Left kidney (tissue), 2 donors: ENCODE data around the gene NSFL1C. TPM values are rescaled to one million over a fixed set of nuclear protein-coding genes. Genes with fewer than 3 reads are reported as not detected.
A peak's percentile ranks its signal among the peaks of the same experiment; 100 is the strongest.

Experiments used
- DNase-seq: peaks from one replicate; pipeline ENCODE4 v3.0.0-alpha.2; 2013
- polyA plus RNA-seq: library from polyadenylated mRNA; unstranded; fragments of 120-200 nt; gene quantifications from one replicate; pipeline ENCODE4 v1.2.1, GENCODE V29; 2013; ENCODE audit not compliant: insufficient read length

NSFL1C gene
- polyA plus RNA-seq, 1 donor = 104 TPM

- no peak for DNase-seq
Observed at GRCh38 chr20:1462834-1463233, 3.8 kb downstream of the NSFL1C start.

- no peak for DNase-seq
Observed at GRCh38 chr20:1462001-1462400, 4.6 kb downstream of the NSFL1C start.

- DNase-seq = no peak
Observed at GRCh38 chr20:1460275-1460674, 6.4 kb downstream of the NSFL1C start.

- DNase-seq = no peak
Observed at GRCh38 chr20:1457992-1458391, 8.7 kb downstream of the NSFL1C start.

- no peak for DNase-seq
Observed at GRCh38 chr20:1456300-1456699, 10.3 kb downstream of the NSFL1C start.

GRCh38 chr20:1450926-1451491 is 15.6 kb downstream of the NSFL1C start:
- no peak for DNase-seq

GRCh38 chr20:1449370-1449769 is 17.3 kb downstream of the NSFL1C start:
- DNase-seq = no peak

- no peak for DNase-seq
Observed at GRCh38 chr20:1448081-1448620, 18.5 kb downstream of the NSFL1C start.

GRCh38 chr20:1446536-1446935 is 20.1 kb downstream of the NSFL1C start:
- DNase-seq = no peak

GRCh38 chr20:1443085-1443484 is 23.6 kb downstream of the NSFL1C start:
- no peak for DNase-seq

- DNase-seq = no peak
Observed at GRCh38 chr20:1442304-1442703, 24.3 kb downstream of the NSFL1C start.

- no peak for DNase-seq
Observed at GRCh38 chr20:1441133-1441532, 25.5 kb downstream of the NSFL1C start.

GRCh38 chr20:1440024-1440423 is 26.6 kb downstream of the NSFL1C start:
- DNase-seq = no peak

GRCh38 chr20:1438361-1438760 is 28.3 kb downstream of the NSFL1C start:
- DNase-seq = no peak

GRCh38 chr20:1437235-1437904 is 29.3 kb downstream of the NSFL1C start:
- DNase-seq = peak; percentile 57

- DNase-seq = no peak
Observed at GRCh38 chr20:1436263-1436662, 30.4 kb downstream of the NSFL1C start.

- no peak for DNase-seq
Observed at GRCh38 chr20:1435337-1435699, 31.3 kb downstream of the NSFL1C start.

- DNase-seq = no peak
Observed at GRCh38 chr20:1434571-1435336, 31.9 kb downstream of the NSFL1C start.

- no peak for DNase-seq
Observed at GRCh38 chr20:1431158-1431557, 35.5 kb downstream of the NSFL1C start.

- no peak for DNase-seq
Observed at GRCh38 chr20:1430004-1430451, 36.6 kb downstream of the NSFL1C start.

- no peak for DNase-seq
Observed at GRCh38 chr20:1429143-1429728, 37.4 kb downstream of the NSFL1C start.

GRCh38 chr20:1427457-1428054 is 39.1 kb downstream of the NSFL1C start:
- DNase-seq = no peak
